Neuronal stem cell (in vitro differentiated cells): ENCODE measurements around the gene PTPRD.
A peak's percentile ranks its signal among the peaks of the same experiment; 100 is the strongest.

Experiments used
- DNase-seq: peaks from one replicate; pipeline ENCODE4 v3.0.0-alpha.2; 2013; ENCODE audit warnings: low spot score
- H2AFZ ChIP-seq: one replicate; pipeline ENCODE4 v1.6.1; 2013; ENCODE audit warnings: mild to moderate bottlenecking, low read length, inconsistent platforms
- H2AK5ac ChIP-seq: 2 replicates; pipeline ENCODE4 v1.6.1; 2013; ENCODE audit warnings: low read depth, mild to moderate bottlenecking, inconsistent platforms, low read length, moderate library complexity, mixed read lengths
- H2BK120ac ChIP-seq: 2 replicates; pipeline ENCODE4 v1.6.1; 2013; ENCODE audit warnings: low read depth, mild to moderate bottlenecking, inconsistent platforms, low read length, moderate library complexity, mixed read lengths
- H2BK12ac ChIP-seq: one replicate; pipeline ENCODE4 v1.6.1; 2013; ENCODE audit warnings: low read length, inconsistent platforms
- H2BK15ac ChIP-seq: 2 replicates; pipeline ENCODE4 v1.6.1; 2013; ENCODE audit warnings: mild to moderate bottlenecking, low read length, inconsistent platforms, mixed read lengths
- H2BK5ac ChIP-seq: one replicate; pipeline ENCODE4 v1.6.1; 2013; ENCODE audit warnings: inconsistent platforms, mild to moderate bottlenecking, low read length, moderate library complexity
- H3K14ac ChIP-seq: one replicate; pipeline ENCODE4 v1.6.1; 2013; ENCODE audit warnings: low read length, inconsistent platforms
- H3K18ac ChIP-seq: 2 replicates; pipeline ENCODE4 v1.6.1; 2013; ENCODE audit warnings: low read length, inconsistent platforms
- H3K23ac ChIP-seq: 2 replicates; pipeline ENCODE4 v1.6.1; 2013; ENCODE audit warnings: low read depth, mild to moderate bottlenecking, mixed read lengths, low read length, inconsistent platforms; ENCODE audit not compliant: poor library complexity
- H3K27ac ChIP-seq: replicated peaks from 3 replicates; pipeline ENCODE4 v1.5.1; 2013; ENCODE audit warnings: low read length, inconsistent platforms
- H3K27me3 ChIP-seq, 3 experiments: 2 replicates each; pipeline ENCODE4 v1.6.1; 2013; ENCODE audit warnings: low read length in 3 of 3, mild to moderate bottlenecking in 2 of 3, inconsistent platforms in 1 of 3, low read depth in 1 of 3, mixed read lengths in 1 of 3, moderate library complexity in 1 of 3; ENCODE audit not compliant: control insufficient read depth in 3 of 3, insufficient read depth in 3 of 3
- H3K36me3 ChIP-seq, 2 donors: replicated peaks in 1 of 2; 2 replicates each; pipeline ENCODE4 v1.6.1; 2013; ENCODE audit warnings: low read length in 2 of 2; ENCODE audit not compliant: control insufficient read depth in 2 of 2, insufficient read depth in 2 of 2
- H3K4ac ChIP-seq: 2 replicates; pipeline ENCODE4 v1.6.1; 2013; ENCODE audit warnings: inconsistent platforms, mild to moderate bottlenecking, low read length, moderate library complexity
- H3K4me1 ChIP-seq, 2 donors: 1 replicate in 1 of 2; 2 replicates in 1 of 2; pipeline ENCODE4 v1.6.1; 2013; ENCODE audit warnings: low read length in 2 of 2, low read depth in 1 of 2; ENCODE audit not compliant: control insufficient read depth in 2 of 2, insufficient read depth in 1 of 2
- H3K4me2 ChIP-seq: one replicate; pipeline ENCODE4 v1.6.1; 2013; ENCODE audit warnings: mild to moderate bottlenecking, low read length, inconsistent platforms; ENCODE audit not compliant: insufficient read depth, poor library complexity, severe bottlenecking
- H3K4me3 ChIP-seq, 2 donors: 2 replicates each; pipeline ENCODE4 v1.5.1; 2013; ENCODE audit warnings: low read length in 2 of 2, mild to moderate bottlenecking in 2 of 2, inconsistent platforms in 1 of 2, moderate library complexity in 1 of 2
- H3K79me1 ChIP-seq: one replicate; pipeline ENCODE4 v1.6.1; 2013; ENCODE audit warnings: low read depth, mild to moderate bottlenecking, inconsistent platforms, low read length, moderate library complexity
- H3K9ac ChIP-seq: one replicate; pipeline ENCODE4 v1.6.1; 2013; ENCODE audit warnings: mild to moderate bottlenecking, low read depth, low read length, inconsistent platforms; ENCODE audit not compliant: poor library complexity
- H3K9me3 ChIP-seq, 2 donors: replicated peaks in 1 of 2; 2 replicates each; pipeline versions ENCODE3 to v1.6.1; 2013; ENCODE audit warnings: low read length in 2 of 2, mild to moderate bottlenecking in 2 of 2, inconsistent platforms in 1 of 2, low read depth in 1 of 2, mixed read lengths in 1 of 2, moderate library complexity in 1 of 2; ENCODE audit not compliant: control insufficient read depth in 2 of 2, insufficient read depth in 1 of 2
- H4K8ac ChIP-seq: one replicate; pipeline ENCODE4 v1.6.1; 2013; ENCODE audit warnings: low read depth, mild to moderate bottlenecking, inconsistent platforms, low read length, moderate library complexity
- H4K91ac ChIP-seq: one replicate; pipeline ENCODE4 v1.6.1; 2013; ENCODE audit warnings: low read length, low read depth, mild to moderate bottlenecking, inconsistent platforms; ENCODE audit not compliant: poor library complexity
- WGBS, 2 donors: extraction: QIAGEN DNeasy Blood & Tissue Kit; methylation state at CpG; one replicate each; pipeline ENCODE4 v1.1.7; 2013; ENCODE audit warnings: missing lambda C conversion rate in 2 of 2, mixed read lengths in 1 of 2; ENCODE audit not compliant: insufficient read length in 2 of 2, insufficient replicate concordance in 1 of 2; ENCODE audit errors: extremely low coverage in 2 of 2; 5-methylcytosine and 5-hydroxymethylcytosine counted together

PTPRD gene

GRCh38 chr9:9016597-9016996 lies 1596.2 kb downstream of the PTPRD start:
- no peaks in the 10 kb centered on the region for H3K79me1 ChIP-seq
- no peak overlapping the region for H3K27ac ChIP-seq
- no peak overlapping the region for H2BK120ac ChIP-seq
- H3K4me3 ChIP-seq, result no peak overlapping the region
- no peak overlapping the region for H2BK5ac ChIP-seq
- no peak overlapping the region for H2BK12ac ChIP-seq
- no peak overlapping the region for H4K91ac ChIP-seq
- H3K14ac ChIP-seq, result no peak overlapping the region
- no peak overlapping the region for H4K8ac ChIP-seq
- no peak overlapping the region for H3K4me2 ChIP-seq
- H2AK5ac ChIP-seq, result no peak overlapping the region
- H3K23ac ChIP-seq, result no peak overlapping the region
- no CpG with 5 or more reads among the region's 3 CpGs for WGBS, 2 donors
- H3K4me1 ChIP-seq, result no peaks in the 10 kb centered on the region
- no peaks in the 10 kb centered on the region for H3K36me3 ChIP-seq
- H3K27me3 ChIP-seq, result no peaks in the 10 kb centered on the region
- no peak overlapping the region for H2AFZ ChIP-seq
- no peaks in the 10 kb centered on the region for H3K9me3 ChIP-seq
- H3K18ac ChIP-seq, result no peak overlapping the region
- no peak overlapping the region for H2BK15ac ChIP-seq
- DNase-seq, result no peak
- H3K9ac ChIP-seq, result no peak overlapping the region
- no peak overlapping the region for H3K4ac ChIP-seq

GRCh38 chr9:9004810-9005209 lies 1608.0 kb downstream of the PTPRD start:
- Histone ChIP-seq H2BK12ac (no peak overlapping the region), H3K18ac (no peak overlapping the region), H3K9ac (no peak overlapping the region), H3K14ac (no peak overlapping the region), H2BK5ac (no peak overlapping the region), H3K27me3 (no peaks in the 10 kb centered on the region), H4K8ac (no peak overlapping the region), H4K91ac (no peak overlapping the region), H3K27ac (no peak overlapping the region), H2AFZ (no peak overlapping the region), H2BK15ac (no peak overlapping the region), H3K4ac (no peak overlapping the region), H3K4me2 (no peak overlapping the region), H3K79me1 (no peaks in the 10 kb centered on the region), H3K4me1 (no peaks in the 10 kb centered on the region), H3K36me3 (no peaks in the 10 kb centered on the region), H3K23ac (no peak overlapping the region), H3K4me3 (no peak overlapping the region), H2BK120ac (no peak overlapping the region), H3K9me3 (no peaks in the 10 kb centered on the region), H2AK5ac (no peak overlapping the region)
- WGBS, 2 donors, result no CpG with 5 or more reads among the region's 3 CpGs
- DNase-seq, result no peak

DNA sequence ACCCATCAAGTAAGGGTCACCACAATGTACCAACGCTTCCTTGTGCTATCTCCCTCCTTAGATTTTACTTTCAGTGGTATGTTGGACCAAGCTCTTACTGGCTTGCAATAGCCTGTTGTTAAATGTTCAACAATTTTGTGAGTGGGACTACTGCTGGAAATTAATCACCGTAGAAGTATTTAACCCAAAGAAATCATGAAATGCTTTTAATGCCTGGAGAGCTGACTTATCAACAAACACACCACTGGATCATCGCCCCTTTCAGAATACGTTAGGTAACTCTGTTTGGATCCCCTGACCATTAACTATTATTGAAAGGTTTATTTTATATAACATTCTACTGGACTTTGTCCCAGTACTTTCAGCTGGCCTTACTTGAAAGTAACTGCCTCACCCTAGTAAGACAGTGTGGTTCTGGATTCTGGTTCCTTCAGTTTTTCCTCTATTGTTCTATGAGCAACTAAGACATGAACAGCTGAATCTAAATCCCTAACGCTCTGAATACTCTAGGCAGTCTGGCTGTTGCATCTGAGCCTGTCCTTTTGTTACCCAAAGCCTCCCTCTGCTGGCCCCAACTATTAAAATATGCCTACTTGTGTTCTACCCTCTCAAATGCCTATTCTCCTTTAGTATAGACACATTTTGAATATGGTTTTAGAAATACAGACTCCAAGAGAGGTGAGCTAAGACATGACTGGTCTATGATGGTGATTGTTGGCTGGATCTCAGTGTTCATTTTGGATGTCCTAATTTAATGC lies 1609.8 kb downstream of the PTPRD start:
- H3K23ac ChIP-seq, result no peak overlapping the region
- H3K4ac ChIP-seq, result no peak overlapping the region
- H3K18ac ChIP-seq, result no peak overlapping the region
- no peak overlapping the region for H3K4me2 ChIP-seq
- H3K36me3 ChIP-seq, result no peaks in the 10 kb centered on the region
- H2BK120ac ChIP-seq, result no peak overlapping the region
- no peak overlapping the region for H2AFZ ChIP-seq
- H3K4me3 ChIP-seq, result no peak overlapping the region
- no peak overlapping the region for H3K27ac ChIP-seq
- no peak overlapping the region for H2AK5ac ChIP-seq
- H3K4me1 ChIP-seq, result no peaks in the 10 kb centered on the region
- H3K9me3 ChIP-seq, result peaks cover 0 to 2% of the 10 kb centered on the region in 2 donors
- WGBS, 2 donors, result no CpG with 5 or more reads among the region's 5 CpGs
- H2BK12ac ChIP-seq, result no peak overlapping the region
- H3K9ac ChIP-seq, result no peak overlapping the region
- H2BK15ac ChIP-seq, result no peak overlapping the region
- no peak overlapping the region for H4K8ac ChIP-seq
- no peak overlapping the region for H4K91ac ChIP-seq
- no peaks in the 10 kb centered on the region for H3K79me1 ChIP-seq
- H2BK5ac ChIP-seq, result no peak overlapping the region
- no peaks in the 10 kb centered on the region for H3K27me3 ChIP-seq
- DNase-seq, result peak; percentile 8
- H3K14ac ChIP-seq, result no peak overlapping the region

DNA sequence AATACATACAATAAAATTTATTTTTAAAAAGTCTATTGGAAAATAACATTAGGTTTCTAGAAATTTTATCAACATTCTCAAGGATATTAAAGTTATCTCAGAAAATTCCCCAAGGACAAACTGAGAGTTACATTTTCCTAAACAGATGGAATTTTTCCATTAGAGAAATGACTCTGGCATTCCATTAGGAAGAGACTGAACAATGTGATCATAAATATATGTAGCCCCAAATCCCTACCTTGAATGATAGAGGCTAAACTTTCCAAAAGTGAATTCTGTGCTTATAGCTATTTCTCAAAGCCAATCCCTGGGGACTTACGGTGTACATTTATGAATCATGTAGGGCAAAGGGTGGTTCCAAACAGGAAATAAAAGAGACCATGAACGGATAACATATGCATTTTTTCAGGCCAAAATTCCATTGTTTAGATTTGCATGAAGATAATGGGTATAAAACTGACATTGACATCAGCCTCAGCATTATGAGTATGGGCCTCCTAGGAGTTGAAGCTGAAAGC lies 1632.2 kb downstream of the PTPRD start:
- H3K14ac ChIP-seq, result no peak overlapping the region
- no peak overlapping the region for H3K23ac ChIP-seq
- no peak overlapping the region for H3K18ac ChIP-seq
- H3K27ac ChIP-seq, result no peak overlapping the region
- H3K9ac ChIP-seq, result no peak overlapping the region
- no peak overlapping the region for H2BK120ac ChIP-seq
- no peak overlapping the region for H4K8ac ChIP-seq
- no peak overlapping the region for H2BK15ac ChIP-seq
- no peak for DNase-seq
- H3K9me3 ChIP-seq, result no peaks in the 10 kb centered on the region
- H3K27me3 ChIP-seq, result no peaks in the 10 kb centered on the region
- H4K91ac ChIP-seq, result no peak overlapping the region
- H3K4me1 ChIP-seq, result no peaks in the 10 kb centered on the region
- no peak overlapping the region for H2AFZ ChIP-seq
- no peak overlapping the region for H2AK5ac ChIP-seq
- H3K79me1 ChIP-seq, result no peaks in the 10 kb centered on the region
- H2BK12ac ChIP-seq, result no peak overlapping the region
- H2BK5ac ChIP-seq, result no peak overlapping the region
- no CpG with 5 or more reads among the region's 2 CpGs for WGBS, 2 donors
- H3K4me2 ChIP-seq, result no peak overlapping the region
- no peaks in the 10 kb centered on the region for H3K36me3 ChIP-seq
- no peak overlapping the region for H3K4me3 ChIP-seq
- no peak overlapping the region for H3K4ac ChIP-seq
